ENCODE measurements around the gene RAB3GAP2.
"Not testable (repeated sequence)": the region's sequence is repeated elsewhere in the genome, so short reads cannot be mapped to it uniquely, and the experiment has no call there.

- TF ChIP-seq, protein P1, sequence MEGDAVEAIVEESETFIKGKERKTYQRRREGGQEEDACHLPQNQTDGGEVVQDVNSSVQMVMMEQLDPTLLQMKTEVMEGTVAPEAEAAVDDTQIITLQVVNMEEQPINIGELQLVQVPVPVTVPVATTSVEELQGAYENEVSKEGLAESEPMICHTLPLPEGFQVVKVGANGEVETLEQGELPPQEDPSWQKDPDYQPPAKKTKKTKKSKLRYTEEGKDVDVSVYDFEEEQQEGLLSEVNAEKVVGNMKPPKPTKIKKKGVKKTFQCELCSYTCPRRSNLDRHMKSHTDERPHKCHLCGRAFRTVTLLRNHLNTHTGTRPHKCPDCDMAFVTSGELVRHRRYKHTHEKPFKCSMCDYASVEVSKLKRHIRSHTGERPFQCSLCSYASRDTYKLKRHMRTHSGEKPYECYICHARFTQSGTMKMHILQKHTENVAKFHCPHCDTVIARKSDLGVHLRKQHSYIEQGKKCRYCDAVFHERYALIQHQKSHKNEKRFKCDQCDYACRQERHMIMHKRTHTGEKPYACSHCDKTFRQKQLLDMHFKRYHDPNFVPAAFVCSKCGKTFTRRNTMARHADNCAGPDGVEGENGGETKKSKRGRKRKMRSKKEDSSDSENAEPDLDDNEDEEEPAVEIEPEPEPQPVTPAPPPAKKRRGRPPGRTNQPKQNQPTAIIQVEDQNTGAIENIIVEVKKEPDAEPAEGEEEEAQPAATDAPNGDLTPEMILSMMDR (conservative IDR thresholded peaks at IDR 0.05 in 1 of 2, IDR thresholded peaks at IDR 0.05 in 1 of 2; ENCODE audit: extremely low read depth in 1 of 2, insufficient read depth in 1 of 2, low read depth in 1 of 2, low read length in 2 of 2): peak; percentile 66 to 76
- not testable (repeated sequence) for TF ChIP-seq EZH2 (IDR thresholded peaks at IDR 0.05; ENCODE audit: borderline replicate concordance, low read length)
Measured at GRCh38 chr1:220218397-220219135, 53.7 kb downstream of the RAB3GAP2 start.
